Measurements from ENCODE around the gene HLA-DMB. TPM values are rescaled to one million over a fixed set of nuclear protein-coding genes. Genes with fewer than 3 reads are reported as not detected.

The HLA-DMB gene
- total RNA-seq, 3 donors from 2014 or later (not counting 1 experiment from before 2014, with no cell fraction given) = 19.5 to 28.1 (median 23.0) TPM

DNA sequence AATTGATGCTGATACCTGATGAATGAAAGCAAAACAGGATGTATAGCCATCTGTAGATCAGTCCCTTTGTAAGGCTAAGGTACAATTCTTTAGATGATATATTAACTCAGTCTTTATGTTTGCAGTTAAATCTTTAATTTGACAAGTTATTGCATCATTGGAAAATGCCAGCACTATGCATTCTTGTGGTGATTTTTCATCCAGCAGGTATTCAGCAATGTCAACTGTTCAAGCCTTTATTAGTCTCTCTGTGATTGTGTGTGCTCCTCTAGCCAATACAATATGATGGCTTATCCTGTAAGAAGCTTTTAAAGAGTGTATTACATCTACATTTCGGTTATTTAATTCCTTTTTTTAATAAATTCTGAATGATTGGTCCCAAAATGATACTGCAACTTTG is 34.3 kb downstream of the HLA-DMB start:
- no peaks in the 10 kb centered on the region for H3K4me1 ChIP-seq (ENCODE audit: control insufficient read depth, insufficient read depth, low read length)
- no peaks in the 10 kb centered on the region for H3K36me3 ChIP-seq (ENCODE audit: control insufficient read depth, insufficient read depth, low read length)
- Mint-ChIP-seq H3K4me3 (no peak overlapping the region), H3K27ac (no peak overlapping the region), H3K36me3 (no peaks in the 10 kb centered on the region), H3K9me3 (no peaks in the 10 kb centered on the region), H3K27me3 (ENCODE audit: low read depth in 2 of 2) (peaks cover 0 to 4% of the 10 kb centered on the region in 2 donors), H3K4me1 (no peaks in the 10 kb centered on the region)
- no CpG with 5 or more reads among the region's 1 CpG for WGBS (ENCODE audit: insufficient coverage)
- H3K27ac ChIP-seq (ENCODE audit: low read length) = no peak overlapping the region
- no peak for DNase-seq
- H3K9me3 ChIP-seq (ENCODE audit: control insufficient read depth, insufficient read depth, low read length) = no peaks in the 10 kb centered on the region
- H3K4me3 ChIP-seq (ENCODE audit: low read length) = no peak overlapping the region
- no peak for ATAC-seq
- no peaks in the 10 kb centered on the region for H3K27me3 ChIP-seq (ENCODE audit: control insufficient read depth, insufficient read depth, low read length)
- TF ChIP-seq, protein P1, sequence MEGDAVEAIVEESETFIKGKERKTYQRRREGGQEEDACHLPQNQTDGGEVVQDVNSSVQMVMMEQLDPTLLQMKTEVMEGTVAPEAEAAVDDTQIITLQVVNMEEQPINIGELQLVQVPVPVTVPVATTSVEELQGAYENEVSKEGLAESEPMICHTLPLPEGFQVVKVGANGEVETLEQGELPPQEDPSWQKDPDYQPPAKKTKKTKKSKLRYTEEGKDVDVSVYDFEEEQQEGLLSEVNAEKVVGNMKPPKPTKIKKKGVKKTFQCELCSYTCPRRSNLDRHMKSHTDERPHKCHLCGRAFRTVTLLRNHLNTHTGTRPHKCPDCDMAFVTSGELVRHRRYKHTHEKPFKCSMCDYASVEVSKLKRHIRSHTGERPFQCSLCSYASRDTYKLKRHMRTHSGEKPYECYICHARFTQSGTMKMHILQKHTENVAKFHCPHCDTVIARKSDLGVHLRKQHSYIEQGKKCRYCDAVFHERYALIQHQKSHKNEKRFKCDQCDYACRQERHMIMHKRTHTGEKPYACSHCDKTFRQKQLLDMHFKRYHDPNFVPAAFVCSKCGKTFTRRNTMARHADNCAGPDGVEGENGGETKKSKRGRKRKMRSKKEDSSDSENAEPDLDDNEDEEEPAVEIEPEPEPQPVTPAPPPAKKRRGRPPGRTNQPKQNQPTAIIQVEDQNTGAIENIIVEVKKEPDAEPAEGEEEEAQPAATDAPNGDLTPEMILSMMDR (IDR thresholded peaks at IDR 0.05) = no peak
- intact Hi-C loops (cut with micrococcal nuclease) = no loop called here

DNA sequence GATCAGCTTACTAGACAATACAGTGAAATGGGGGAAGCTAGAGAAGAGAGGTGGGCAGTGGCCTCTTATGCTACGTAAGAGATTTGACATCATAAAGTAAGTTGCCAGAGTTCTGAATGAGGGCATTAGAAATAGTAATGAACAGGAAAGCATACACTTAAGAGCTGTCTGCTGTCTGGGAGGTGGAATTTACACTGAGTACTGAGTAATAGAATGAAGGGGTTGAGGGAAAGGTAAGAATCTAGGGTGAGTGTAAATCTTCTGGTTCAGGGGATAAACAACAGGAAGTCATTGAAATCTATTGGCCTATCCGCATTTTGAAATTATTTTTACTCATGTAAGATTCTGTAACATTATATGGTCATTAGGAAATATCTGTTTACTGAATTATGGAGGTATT is 35.8 kb downstream of the HLA-DMB start:
- H3K4me3 Mint-ChIP-seq = no peak overlapping the region
- TF ChIP-seq, protein P1 (IDR thresholded peaks at IDR 0.05) = no peak
- Histone ChIP-seq H3K36me3 (ENCODE audit: control insufficient read depth, insufficient read depth, low read length) (peaks cover 6% of the 10 kb centered on the region), H3K4me3 (ENCODE audit: low read length) (no peak overlapping the region), H3K27ac (ENCODE audit: low read length) (no peak overlapping the region), H3K4me1 (ENCODE audit: control insufficient read depth, insufficient read depth, low read length) (no peaks in the 10 kb centered on the region), H3K9me3 (ENCODE audit: control insufficient read depth, insufficient read depth, low read length) (no peaks in the 10 kb centered on the region), H3K27me3 (ENCODE audit: control insufficient read depth, insufficient read depth, low read length) (no peaks in the 10 kb centered on the region)
- 96% methylated on average over 1 of the region's 2 CpGs for WGBS (ENCODE audit: insufficient coverage)
- ATAC-seq (no peak), DNase-seq (no peak)
- H3K27ac Mint-ChIP-seq = no peak overlapping the region
- no peaks in the 10 kb centered on the region for H3K36me3 Mint-ChIP-seq
- intact Hi-C loops (cut with micrococcal nuclease) = no loop called here
- no peaks in the 10 kb centered on the region for H3K27me3 Mint-ChIP-seq (ENCODE audit: low read depth in 2 of 2)
- no peaks in the 10 kb centered on the region for H3K9me3 Mint-ChIP-seq
- H3K4me1 Mint-ChIP-seq = no peaks in the 10 kb centered on the region

DNA sequence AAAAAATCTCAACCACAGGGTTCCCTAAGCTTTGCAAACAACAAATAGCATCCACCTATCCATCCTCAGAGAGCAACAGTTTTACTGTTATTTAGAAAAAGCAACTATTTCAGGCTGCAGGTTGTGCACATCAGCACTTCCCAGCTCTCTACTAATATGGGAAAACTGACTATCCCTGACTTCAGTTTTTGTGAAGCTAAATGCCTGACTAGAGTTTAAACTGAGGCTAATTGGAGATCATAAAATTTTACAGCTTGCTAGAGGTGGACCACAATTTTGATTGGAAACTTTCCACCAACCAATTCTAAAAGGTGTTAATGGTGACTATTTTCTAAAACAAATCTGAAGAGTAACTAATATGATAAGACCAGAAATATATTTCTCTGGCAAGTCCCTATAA is 36.9 kb downstream of the HLA-DMB start:
- H3K27ac Mint-ChIP-seq = no peak overlapping the region
- intact Hi-C loops (cut with micrococcal nuclease) = no loop called here
- H3K36me3 ChIP-seq (ENCODE audit: control insufficient read depth, insufficient read depth, low read length) = peaks cover 6% of the 10 kb centered on the region
- no peaks in the 10 kb centered on the region for H3K9me3 ChIP-seq (ENCODE audit: control insufficient read depth, insufficient read depth, low read length)
- H3K4me1 ChIP-seq (ENCODE audit: control insufficient read depth, insufficient read depth, low read length) = no peaks in the 10 kb centered on the region
- TF ChIP-seq, protein P1 (IDR thresholded peaks at IDR 0.05) = no peak
- no peaks in the 10 kb centered on the region for H3K27me3 Mint-ChIP-seq (ENCODE audit: low read depth in 2 of 2)
- no peaks in the 10 kb centered on the region for H3K9me3 Mint-ChIP-seq
- H3K4me3 ChIP-seq (ENCODE audit: low read length) = no peak overlapping the region
- no peaks in the 10 kb centered on the region for H3K27me3 ChIP-seq (ENCODE audit: control insufficient read depth, insufficient read depth, low read length)
- no peaks in the 10 kb centered on the region for H3K4me1 Mint-ChIP-seq
- H3K4me3 Mint-ChIP-seq = no peak overlapping the region
- ATAC-seq (no peak), DNase-seq (no peak)
- H3K27ac ChIP-seq (ENCODE audit: low read length) = no peak overlapping the region
- no peaks in the 10 kb centered on the region for H3K36me3 Mint-ChIP-seq

DNA sequence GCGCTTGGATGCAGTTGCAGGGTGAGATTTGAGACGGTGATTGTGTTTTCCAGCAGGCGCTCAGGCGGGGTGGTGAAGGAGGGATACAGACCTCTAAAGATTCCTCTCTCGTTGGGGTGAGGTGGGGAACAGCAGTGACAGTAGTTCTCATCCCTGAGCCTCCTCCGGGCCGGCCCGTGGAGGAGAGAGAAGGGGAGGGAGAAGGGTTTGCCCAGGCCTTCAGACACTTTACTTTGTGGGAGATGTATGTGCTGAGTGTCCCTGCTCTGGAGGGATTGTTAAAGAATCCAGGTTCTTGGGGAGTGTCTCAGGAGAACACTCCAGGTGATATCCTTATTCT is 45.9 kb downstream of the HLA-DMB start:
- Histone ChIP-seq H3K4me3 (ENCODE audit: low read length) (peak overlapping the region; percentile 88), H3K27ac (ENCODE audit: low read length) (peak overlapping the region; percentile 95), H3K4me1 (ENCODE audit: control insufficient read depth, insufficient read depth, low read length) (peaks cover 26% of the 10 kb centered on the region), H3K27me3 (ENCODE audit: control insufficient read depth, insufficient read depth, low read length) (no peaks in the 10 kb centered on the region), H3K36me3 (ENCODE audit: control insufficient read depth, insufficient read depth, low read length) (no peaks in the 10 kb centered on the region), H3K9me3 (ENCODE audit: control insufficient read depth, insufficient read depth, low read length) (no peaks in the 10 kb centered on the region)
- intact Hi-C loops (cut with micrococcal nuclease) = loop anchor here (2.0 kb wide), 1 partner anchor 78 kb away; no protein-coding TSS in a partner anchor
- Mint-ChIP-seq H3K9me3 (no peaks in the 10 kb centered on the region), H3K36me3 (no peaks in the 10 kb centered on the region), H3K4me1 (peaks cover 42 to 47% of the 10 kb centered on the region in 2 donors), H3K27me3 (ENCODE audit: low read depth in 2 of 2) (no peaks in the 10 kb centered on the region), H3K27ac (peak overlapping the region; percentile 91 to 97), H3K4me3 (peak overlapping the region; percentile 98)
- DNase-seq (no peak), ATAC-seq (peak; percentile 11 to 31 (median 23))
- WGBS (ENCODE audit: insufficient coverage) = 0% methylated on average over 8 of the region's 8 CpGs
- TF ChIP-seq, protein P1 (IDR thresholded peaks at IDR 0.05) = no peak
